ENCODE results near the gene DNAL4.

Gene DNAL4

DNA sequence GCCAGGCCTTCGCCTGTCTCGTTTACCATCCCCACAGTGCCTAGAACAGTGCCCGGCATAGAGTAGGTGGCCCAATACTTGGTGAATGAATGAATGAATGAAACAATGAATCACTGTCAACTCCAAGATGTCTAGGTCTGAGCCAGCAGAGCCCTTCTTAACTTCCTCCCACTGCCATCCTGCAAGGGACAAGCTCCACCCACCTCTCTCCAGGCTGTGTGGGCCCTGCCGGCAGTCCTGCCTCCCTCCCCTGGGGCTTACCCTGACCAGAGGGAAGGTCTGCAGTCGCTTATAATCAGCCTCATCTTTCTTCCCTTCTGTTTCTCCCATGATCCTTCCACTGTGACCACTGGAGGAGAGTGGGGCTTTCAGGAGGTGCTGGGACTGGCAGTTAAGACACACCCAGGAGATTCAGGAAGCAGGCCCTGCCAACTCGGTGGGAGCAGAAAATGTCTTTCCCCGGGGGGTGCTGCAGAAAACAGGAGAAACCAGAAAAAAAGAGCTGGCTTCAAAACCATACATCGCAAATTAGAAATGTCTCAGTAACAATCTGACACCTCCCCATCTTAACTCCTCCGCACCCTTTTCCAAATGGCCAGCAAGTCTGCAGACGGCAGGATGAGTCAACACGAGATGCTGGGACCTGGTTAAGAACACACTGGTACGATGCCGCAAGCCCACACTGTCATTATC, 11.4 kb downstream of the DNAL4 start:
- Histone ChIP-seq H3K4me3 (IDR thresholded peaks at IDR 0.05; ENCODE audit: insufficient read depth, low read depth, low read length) (no peak overlapping the region), H3K4me1 (ENCODE audit: low read depth, poor library complexity, severe bottlenecking) (no peaks in the 10 kb centered on the region), H4K20me1 (ENCODE audit: insufficient read depth) (no peaks in the 10 kb centered on the region), H3K27ac (no peak overlapping the region), H3K9ac (no peak overlapping the region), H3K27me3 (ENCODE audit: insufficient read depth, low read depth) (no peaks in the 10 kb centered on the region), H3K36me3 (ENCODE audit: insufficient read depth) (no peaks in the 10 kb centered on the region), H3K79me2 (ENCODE audit: insufficient read depth, low read depth) (no peaks in the 10 kb centered on the region), H3K4me2 (no peak overlapping the region), H2AFZ (ENCODE audit: low read depth) (no peak overlapping the region)
- TF ChIP-seq, protein P1, sequence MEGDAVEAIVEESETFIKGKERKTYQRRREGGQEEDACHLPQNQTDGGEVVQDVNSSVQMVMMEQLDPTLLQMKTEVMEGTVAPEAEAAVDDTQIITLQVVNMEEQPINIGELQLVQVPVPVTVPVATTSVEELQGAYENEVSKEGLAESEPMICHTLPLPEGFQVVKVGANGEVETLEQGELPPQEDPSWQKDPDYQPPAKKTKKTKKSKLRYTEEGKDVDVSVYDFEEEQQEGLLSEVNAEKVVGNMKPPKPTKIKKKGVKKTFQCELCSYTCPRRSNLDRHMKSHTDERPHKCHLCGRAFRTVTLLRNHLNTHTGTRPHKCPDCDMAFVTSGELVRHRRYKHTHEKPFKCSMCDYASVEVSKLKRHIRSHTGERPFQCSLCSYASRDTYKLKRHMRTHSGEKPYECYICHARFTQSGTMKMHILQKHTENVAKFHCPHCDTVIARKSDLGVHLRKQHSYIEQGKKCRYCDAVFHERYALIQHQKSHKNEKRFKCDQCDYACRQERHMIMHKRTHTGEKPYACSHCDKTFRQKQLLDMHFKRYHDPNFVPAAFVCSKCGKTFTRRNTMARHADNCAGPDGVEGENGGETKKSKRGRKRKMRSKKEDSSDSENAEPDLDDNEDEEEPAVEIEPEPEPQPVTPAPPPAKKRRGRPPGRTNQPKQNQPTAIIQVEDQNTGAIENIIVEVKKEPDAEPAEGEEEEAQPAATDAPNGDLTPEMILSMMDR (conservative IDR thresholded peaks at IDR 0.05; ENCODE audit: low read depth, low read length) = no peak

DNA sequence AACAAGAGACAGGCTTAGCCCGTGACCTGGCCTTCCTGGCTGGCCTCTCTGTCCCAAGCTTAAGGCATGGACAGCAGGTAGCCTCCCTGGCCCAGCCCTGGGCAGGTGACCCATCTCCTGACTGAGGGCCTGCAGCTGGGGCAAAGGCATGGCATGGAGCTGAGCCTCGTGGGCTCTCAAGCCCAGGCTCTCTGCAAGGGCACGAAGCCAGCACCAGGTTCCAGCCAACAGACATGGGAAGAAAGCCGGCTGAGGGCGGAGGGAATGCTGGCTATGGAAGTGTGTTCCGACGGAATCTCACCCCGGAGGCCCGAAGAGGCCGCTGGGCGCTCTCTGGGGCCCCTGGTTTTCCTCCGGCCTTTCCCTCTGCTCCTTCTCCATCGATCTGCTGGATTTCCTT, 12.9 kb downstream of the DNAL4 start:
- no peak overlapping the region for H3K9ac ChIP-seq
- no peaks in the 10 kb centered on the region for H3K4me1 ChIP-seq (ENCODE audit: low read depth, poor library complexity, severe bottlenecking)
- H3K4me2 ChIP-seq = no peak overlapping the region
- no peak overlapping the region for H2AFZ ChIP-seq (ENCODE audit: low read depth)
- H3K27ac ChIP-seq = no peak overlapping the region
- no peaks in the 10 kb centered on the region for H4K20me1 ChIP-seq (ENCODE audit: insufficient read depth)
- TF ChIP-seq, protein P1 (conservative IDR thresholded peaks at IDR 0.05; ENCODE audit: low read depth, low read length) = no peak
- no peaks in the 10 kb centered on the region for H3K79me2 ChIP-seq (ENCODE audit: insufficient read depth, low read depth)
- H3K4me3 ChIP-seq (IDR thresholded peaks at IDR 0.05; ENCODE audit: insufficient read depth, low read depth, low read length) = no peak overlapping the region
- no peaks in the 10 kb centered on the region for H3K27me3 ChIP-seq (ENCODE audit: insufficient read depth, low read depth)
- H3K36me3 ChIP-seq (ENCODE audit: insufficient read depth) = no peaks in the 10 kb centered on the region

DNA sequence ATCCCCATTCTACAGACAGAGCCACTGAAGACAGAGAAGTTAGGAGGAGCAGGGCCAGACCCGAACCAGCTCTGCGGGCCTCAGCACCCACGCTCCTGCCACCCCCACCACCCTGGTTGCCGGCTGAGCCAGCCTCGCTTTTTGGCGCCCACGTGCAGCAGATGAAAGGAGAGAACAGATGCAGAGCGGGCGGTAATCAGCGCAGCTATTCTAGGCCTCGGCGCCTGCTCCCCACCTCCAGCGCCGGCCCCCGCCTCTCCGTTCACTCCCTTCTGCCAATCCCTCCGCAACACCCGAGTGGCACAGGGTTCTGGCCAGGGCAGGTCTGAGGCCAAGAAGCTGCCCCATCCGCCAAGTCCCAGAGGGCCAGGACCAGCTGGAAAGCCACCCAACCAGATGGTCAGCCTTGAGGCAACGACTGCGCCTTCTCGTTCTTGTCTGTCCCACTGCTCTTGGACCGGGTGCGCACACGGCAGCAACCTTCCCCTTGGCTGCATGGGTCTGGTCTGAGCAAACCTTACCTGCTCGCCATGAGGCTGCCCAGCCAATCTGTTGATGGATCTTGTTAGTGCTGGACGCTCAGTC, 16.8 kb downstream of the DNAL4 start:
- H3K79me2 ChIP-seq (ENCODE audit: insufficient read depth, low read depth) = no peaks in the 10 kb centered on the region
- H3K27ac ChIP-seq = no peak overlapping the region
- H3K4me1 ChIP-seq (ENCODE audit: low read depth, poor library complexity, severe bottlenecking) = peaks cover 3% of the 10 kb centered on the region
- H2AFZ ChIP-seq (ENCODE audit: low read depth) = no peak overlapping the region
- no peak overlapping the region for H3K4me2 ChIP-seq
- H3K36me3 ChIP-seq (ENCODE audit: insufficient read depth) = no peaks in the 10 kb centered on the region
- TF ChIP-seq, protein P1 (conservative IDR thresholded peaks at IDR 0.05; ENCODE audit: low read depth, low read length) = no peak
- no peak overlapping the region for H3K4me3 ChIP-seq (IDR thresholded peaks at IDR 0.05; ENCODE audit: insufficient read depth, low read depth, low read length)
- no peak overlapping the region for H3K9ac ChIP-seq
- H4K20me1 ChIP-seq (ENCODE audit: insufficient read depth) = no peaks in the 10 kb centered on the region
- no peaks in the 10 kb centered on the region for H3K27me3 ChIP-seq (ENCODE audit: insufficient read depth, low read depth)

DNA sequence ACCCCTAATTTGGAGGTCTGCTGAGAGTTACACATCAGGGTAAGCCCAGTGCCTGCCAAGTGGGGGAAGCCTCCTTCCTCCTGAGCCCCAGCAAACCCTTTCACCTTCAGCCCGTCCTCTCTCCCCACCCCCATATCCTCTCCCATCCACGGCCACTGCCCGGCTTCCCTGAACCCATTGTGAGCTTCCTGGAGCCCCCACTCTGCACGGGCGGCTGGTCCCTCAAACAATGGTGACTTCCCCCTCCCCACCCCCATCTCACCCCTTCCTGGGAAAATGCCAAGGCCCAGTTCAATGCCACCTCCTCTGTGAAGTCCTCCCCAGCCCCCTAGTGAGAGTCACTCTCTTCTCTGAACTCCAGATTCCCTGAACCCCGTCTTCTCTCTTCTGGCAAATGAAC, 17.9 kb downstream of the DNAL4 start:
- no peak overlapping the region for H3K9ac ChIP-seq
- H3K4me2 ChIP-seq = no peak overlapping the region
- no peak overlapping the region for H3K4me3 ChIP-seq (IDR thresholded peaks at IDR 0.05; ENCODE audit: insufficient read depth, low read depth, low read length)
- no peaks in the 10 kb centered on the region for H3K36me3 ChIP-seq (ENCODE audit: insufficient read depth)
- H3K27ac ChIP-seq = no peak overlapping the region
- H4K20me1 ChIP-seq (ENCODE audit: insufficient read depth) = no peaks in the 10 kb centered on the region
- peaks cover 3% of the 10 kb centered on the region for H3K4me1 ChIP-seq (ENCODE audit: low read depth, poor library complexity, severe bottlenecking)
- H3K27me3 ChIP-seq (ENCODE audit: insufficient read depth, low read depth) = no peaks in the 10 kb centered on the region
- TF ChIP-seq, protein P1 (conservative IDR thresholded peaks at IDR 0.05; ENCODE audit: low read depth, low read length) = no peak
- no peaks in the 10 kb centered on the region for H3K79me2 ChIP-seq (ENCODE audit: insufficient read depth, low read depth)
- no peak overlapping the region for H2AFZ ChIP-seq (ENCODE audit: low read depth)
